Ishikawa (cell line): ENCODE data around the gene DACT1.

Experiments used
- CEBPB ChIP-seq: IDR thresholded peaks from 2 replicates; pipeline ENCODE4 v1.6.1; 2012
- CREB1 ChIP-seq: IDR thresholded peaks from 2 replicates; pipeline ENCODE4 v1.6.1; 2012; ENCODE audit warnings: low read depth
- EGR1 ChIP-seq: IDR thresholded peaks from 2 replicates; pipeline ENCODE4 v1.6.1; 2012
- EP300 ChIP-seq: IDR thresholded peaks from 2 replicates; pipeline ENCODE4 v1.6.1; 2012; ENCODE audit warnings: borderline replicate concordance
- FOXM1 ChIP-seq: IDR thresholded peaks from 2 replicates; pipeline ENCODE4 v1.6.1; 2012; ENCODE audit warnings: low read depth, borderline replicate concordance
- MAX ChIP-seq: IDR thresholded peaks from 2 replicates; pipeline ENCODE4 v1.6.1; 2012
- NFIC ChIP-seq: IDR thresholded peaks from 2 replicates; pipeline ENCODE4 v1.6.1; 2012
- RAD21 ChIP-seq: IDR thresholded peaks from 2 replicates; pipeline ENCODE4 v1.6.1; 2012; ENCODE audit warnings: low read depth
- REST ChIP-seq: IDR thresholded peaks from 2 replicates; pipeline ENCODE4 v1.6.1; 2012; ENCODE audit warnings: low read depth, mild to moderate bottlenecking
- TAF1 ChIP-seq: IDR thresholded peaks from 2 replicates; pipeline ENCODE4 v1.6.1; 2012; ENCODE audit warnings: low read depth, mild to moderate bottlenecking
- TCF12 ChIP-seq: IDR thresholded peaks from 2 replicates; pipeline ENCODE4 v1.6.1; 2012; ENCODE audit warnings: low read depth
- YY1 ChIP-seq: IDR thresholded peaks from 2 replicates; pipeline ENCODE4 v1.6.1; 2012; ENCODE audit warnings: low read depth
- ZBTB7A ChIP-seq: IDR thresholded peaks from 2 replicates; pipeline ENCODE4 v1.6.1; 2012; ENCODE audit warnings: low read depth

The DACT1 gene

GRCh38 chr14:58697266-58697929 is 59.6 kb downstream of the DACT1 start:
- TF ChIP-seq RAD21 = no peak
- TF ChIP-seq EP300 = no peak
- no peak for TF ChIP-seq ZBTB7A
- TF ChIP-seq CEBPB = no peak
- no peak for TF ChIP-seq CREB1
- no peak for TF ChIP-seq FOXM1
- no peak for TF ChIP-seq EGR1
- TF ChIP-seq TCF12 = no peak
- TF ChIP-seq TAF1 = no peak
- TF ChIP-seq REST = no peak
- no peak for TF ChIP-seq MAX
- no peak for TF ChIP-seq NFIC
- TF ChIP-seq YY1 = no peak
